Stromal cell of bone marrow (primary cell): Measurements from ENCODE around the gene IKBIP.
A peak's percentile ranks its signal among the peaks of the same experiment; 100 is the strongest.
"Not testable (repeated sequence)": the region's sequence is repeated elsewhere in the genome, so short reads cannot be mapped to it uniquely, and the experiment has no call there.

Experiments used
- DNase-seq: peaks from one replicate; pipeline ENCODE4 v3.0.0-alpha.2; 2012; ENCODE audit warnings: low read depth

Gene IKBIP

DNA sequence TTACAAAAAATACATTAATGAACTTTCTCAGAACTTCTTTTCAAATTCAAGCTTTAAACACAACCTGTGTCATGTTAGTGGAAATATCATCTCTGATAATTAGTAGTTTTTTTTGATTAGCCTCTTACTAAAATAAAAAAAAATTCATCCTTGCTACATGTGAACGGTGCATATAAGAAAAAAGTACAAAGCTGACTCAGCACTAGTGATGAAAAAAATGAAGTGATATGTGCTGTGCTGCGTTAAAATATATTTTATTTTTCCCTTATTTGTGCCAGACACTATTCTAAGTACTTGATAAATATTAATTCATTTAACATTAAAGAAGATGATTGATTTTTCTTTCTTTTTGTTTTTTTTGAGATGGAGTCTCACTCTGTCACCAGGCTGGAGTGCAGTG lies 7.5 kb downstream of the IKBIP start:
- no peak for DNase-seq

- DNase-seq: no peak
Measured at GRCh38 chr12:98635657-98636323, 8.8 kb downstream of the IKBIP start.

GRCh38 chr12:98618952-98619351 lies 25.6 kb downstream of the IKBIP start:
- DNase-seq: peak; percentile 65

- DNase-seq: no peak
Measured at GRCh38 chr12:98612696-98613334, 31.8 kb downstream of the IKBIP start.

- no peak for DNase-seq
Measured at GRCh38 chr12:98610596-98610995, 34.0 kb downstream of the IKBIP start.

DNA sequence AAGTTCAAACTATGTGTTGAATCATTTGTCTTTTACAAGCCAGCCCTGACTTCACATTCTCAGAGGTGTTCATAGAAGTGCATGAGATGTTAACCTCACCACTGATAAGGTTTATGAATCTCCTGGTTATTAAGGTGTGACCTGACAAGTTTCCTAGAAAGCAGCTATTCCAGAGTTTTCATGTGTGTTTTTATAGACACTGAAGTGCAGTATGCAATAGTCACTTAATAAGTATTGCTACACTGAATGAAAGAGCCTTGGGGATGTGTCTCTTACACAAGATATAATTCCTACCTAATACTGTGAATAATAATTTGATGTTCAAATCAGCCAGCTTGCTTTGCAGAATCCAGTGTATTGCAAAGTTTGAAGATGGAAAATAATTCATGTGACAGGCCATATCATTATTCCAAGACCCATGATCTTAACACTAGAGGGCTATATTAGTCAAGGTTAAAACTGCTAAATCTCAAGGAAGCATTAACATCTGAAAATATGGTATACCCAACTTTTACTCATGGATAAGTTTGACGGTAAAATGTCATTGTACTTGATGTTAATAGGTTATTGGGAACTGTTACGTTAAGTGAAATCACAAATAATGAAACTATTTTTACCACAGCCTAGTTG lies 38.1 kb downstream of the IKBIP start:
- no peak for DNase-seq

DNA sequence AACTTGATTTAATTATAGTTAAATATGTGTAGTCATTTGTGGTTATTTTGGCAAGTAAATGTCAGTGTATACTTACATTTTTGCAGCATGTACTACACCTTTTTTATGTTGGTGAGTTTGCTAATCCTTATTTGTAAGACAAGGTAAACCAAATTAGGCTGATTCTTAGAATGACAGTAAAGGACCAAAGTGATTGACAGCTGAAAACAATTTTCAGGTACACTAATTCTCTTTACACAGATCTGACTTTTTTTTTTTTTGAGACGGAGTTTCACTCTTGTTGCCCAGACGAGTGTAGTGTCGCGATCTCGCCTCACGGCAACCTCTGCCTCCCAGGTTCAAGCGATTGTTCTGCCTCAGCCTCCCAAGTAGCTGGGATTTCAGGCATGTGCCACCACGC lies 42.7 kb downstream of the IKBIP start:
- DNase-seq: no peak

DNA sequence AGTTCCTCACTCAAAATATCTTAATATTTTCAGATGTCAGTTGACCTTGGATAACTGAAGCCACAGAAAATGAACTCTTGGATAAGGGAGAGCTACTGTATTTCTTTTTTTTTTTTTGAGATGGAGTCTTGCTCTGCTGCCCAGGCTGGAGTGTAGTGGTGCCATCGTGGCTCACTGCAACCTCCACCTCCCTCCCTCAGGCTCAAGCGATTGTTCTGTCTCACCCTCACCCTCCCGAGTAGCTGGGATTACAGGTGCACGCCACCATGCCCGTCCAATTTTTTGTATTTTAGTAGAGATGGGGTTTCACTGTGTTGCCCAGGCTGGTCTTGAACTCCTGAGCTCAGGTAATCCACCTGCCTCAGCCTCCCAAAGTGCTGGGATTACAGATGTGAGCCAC lies 47.3 kb downstream of the IKBIP start:
- DNase-seq: not testable (repeated sequence)

- no peak for DNase-seq
Measured at GRCh38 chr12:98595243-98595988, 49.2 kb downstream of the IKBIP start.

- DNase-seq: no peak
Measured at GRCh38 chr12:98594050-98594835, 50.3 kb downstream of the IKBIP start.

GRCh38 chr12:98593351-98594049 lies 51.1 kb downstream of the IKBIP start, which contains the start of gene SLC25A3:
SLC25A3 (plus strand) TSS chr12:98593686; CDS start chr12:98593979, 293 bp downstream.
- DNase-seq: peak; percentile 97

GRCh38 chr12:98592825-98593322 lies 51.7 kb downstream of the IKBIP start:
- DNase-seq: no peak

DNA sequence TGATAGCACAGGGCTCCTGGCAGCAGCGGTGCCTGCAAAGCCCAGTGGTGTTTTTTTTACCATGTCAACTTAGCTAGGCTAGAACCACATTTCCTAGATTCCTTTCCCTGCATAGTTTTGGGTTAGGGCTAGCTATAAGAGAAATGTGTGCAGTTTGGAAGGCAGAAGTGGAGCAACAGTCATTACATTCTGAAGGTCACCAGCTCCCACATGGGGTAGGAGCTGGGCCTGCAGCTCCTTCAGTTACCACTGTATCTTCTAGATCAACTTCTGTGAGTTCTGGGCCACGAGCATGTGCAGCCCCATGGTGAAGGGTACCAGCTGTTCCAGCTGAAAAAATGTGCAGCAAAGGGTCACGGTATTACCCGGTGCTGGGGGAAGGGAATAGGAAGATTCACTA lies 53.4 kb downstream of the IKBIP start:
- DNase-seq: no peak

DNA sequence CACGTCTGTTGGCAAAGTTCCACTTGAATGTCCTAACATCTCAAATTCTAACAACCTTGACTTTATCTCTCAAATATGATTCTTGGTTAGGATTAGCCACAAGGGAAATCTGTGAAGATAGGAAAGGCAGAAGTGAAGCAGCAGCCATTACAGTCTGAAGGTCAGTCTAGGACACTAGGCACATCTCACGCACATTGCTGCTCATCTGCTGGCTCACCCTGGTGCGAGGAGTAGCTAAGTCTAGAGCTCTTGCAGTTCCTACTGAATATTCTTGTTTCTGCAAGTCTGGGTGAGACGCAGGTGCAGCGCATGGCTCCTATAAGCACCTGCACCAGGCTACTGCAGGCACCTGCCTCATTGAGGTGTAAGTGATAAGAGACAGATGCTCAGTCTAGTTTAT lies 57.5 kb downstream of the IKBIP start:
- DNase-seq: no peak

DNA sequence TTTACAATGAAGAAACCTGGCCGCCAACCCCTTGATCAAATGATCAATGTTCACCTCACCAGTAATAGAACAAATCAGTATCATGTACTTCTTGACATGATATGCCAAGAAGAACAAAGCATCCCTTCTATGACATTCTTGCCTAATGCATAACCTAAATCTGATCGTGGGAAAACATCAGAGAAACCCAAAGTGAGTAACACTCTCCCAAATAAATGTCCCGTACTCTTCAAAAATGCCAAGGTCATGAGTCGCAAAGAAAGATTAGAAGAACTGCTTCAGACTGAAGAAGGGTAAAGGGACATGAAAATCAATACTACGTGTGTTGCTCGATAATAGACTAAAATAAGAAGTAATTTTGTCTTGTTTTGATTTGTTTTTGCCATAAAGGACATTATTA lies 62.5 kb downstream of the IKBIP start:
- no peak for DNase-seq

DNA sequence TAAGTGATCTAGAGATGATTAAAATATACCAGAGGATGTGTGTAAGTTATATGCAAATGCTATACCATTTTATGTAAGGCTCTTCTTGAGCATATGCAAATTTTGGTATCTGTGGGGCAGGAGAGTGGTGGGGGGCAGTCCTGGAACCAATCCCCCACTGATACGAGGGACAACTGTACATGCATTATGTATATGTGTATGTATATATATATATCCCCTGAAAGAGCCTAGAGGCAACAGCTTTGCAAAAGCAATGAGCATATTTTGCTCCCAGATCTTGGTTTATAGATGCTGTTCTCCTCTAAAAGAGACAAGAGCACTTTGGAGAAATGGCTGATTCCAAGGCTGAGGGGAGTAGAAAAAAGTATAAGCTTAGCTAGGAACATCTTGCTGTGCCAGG lies 63.5 kb downstream of the IKBIP start:
- no peak for DNase-seq

GRCh38 chr12:98580695-98581094 lies 63.9 kb downstream of the IKBIP start:
- DNase-seq: no peak

GRCh38 chr12:98579835-98580234 lies 64.8 kb downstream of the IKBIP start:
- no peak for DNase-seq

DNA sequence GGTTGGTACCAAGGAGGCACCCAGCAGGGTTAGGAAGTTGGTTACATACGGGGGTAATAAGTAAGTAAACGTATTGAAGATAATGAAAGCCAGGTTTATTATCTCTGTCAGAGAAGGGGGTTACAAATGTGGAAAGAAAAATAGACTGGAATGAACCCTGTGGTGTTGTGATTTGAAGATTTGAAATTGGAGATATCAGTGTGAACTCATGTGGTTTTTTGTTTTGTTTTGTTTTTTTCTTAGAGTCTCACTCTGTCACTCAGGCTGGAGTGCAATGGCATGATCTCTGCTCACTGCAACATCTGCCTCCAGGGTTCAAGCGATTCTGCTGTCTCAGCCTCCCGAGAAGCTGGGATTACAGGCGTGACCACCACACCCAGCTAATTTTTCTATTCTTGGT lies 65.2 kb downstream of the IKBIP start:
- DNase-seq: no peak

DNA sequence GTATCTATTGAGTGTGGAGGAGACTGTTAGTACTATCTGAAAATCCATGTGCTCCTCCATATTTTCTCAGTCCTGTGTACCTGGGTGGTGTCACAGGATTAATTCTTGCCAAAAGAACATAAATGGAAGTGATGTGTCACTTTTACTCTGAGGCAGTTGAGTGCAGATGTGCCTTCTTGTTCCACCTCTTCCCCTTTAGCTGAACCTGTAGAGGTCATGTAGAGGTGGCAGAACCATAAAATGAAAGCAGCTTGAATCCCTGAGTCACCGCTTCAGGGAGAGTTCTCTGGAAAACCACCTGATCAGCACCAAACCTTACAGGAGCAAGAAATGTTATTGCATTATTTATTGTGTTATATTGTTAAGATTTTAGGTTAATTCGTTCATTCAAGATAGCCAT lies 65.8 kb downstream of the IKBIP start:
- DNase-seq: no peak

DNA sequence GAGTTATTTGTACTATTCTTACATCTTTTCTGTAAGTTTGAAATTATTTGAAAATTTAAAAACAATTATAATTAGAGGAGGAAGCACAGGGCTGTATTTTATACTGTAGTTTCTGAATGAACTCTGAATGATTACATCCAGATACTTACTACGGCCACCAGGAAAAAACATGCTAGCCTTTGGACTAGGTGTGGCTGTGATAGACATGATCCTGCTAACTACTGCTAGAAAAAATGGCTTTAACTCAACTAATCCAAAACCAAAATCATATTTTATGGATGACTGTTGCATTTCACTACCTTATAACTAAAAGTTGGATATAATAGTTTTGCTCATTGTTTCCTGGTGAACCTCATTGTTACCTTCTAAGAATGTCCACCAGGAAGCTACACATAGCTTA lies 66.2 kb downstream of the IKBIP start:
- DNase-seq: no peak
